Thyroid gland (tissue), 4 donors: ENCODE measurements around the gene APOOL. TPM values are rescaled to one million over a fixed set of nuclear protein-coding genes. Genes with fewer than 3 reads are reported as not detected.
A peak's percentile ranks its signal among the peaks of the same experiment; 100 is the strongest.

Experiments used
- DNase-seq, 2 donors: peaks; one replicate each; pipeline ENCODE4 v3.0.0-alpha.2; 2019
- H3K27ac ChIP-seq, 3 donors: fragments of 200-600 bp; sonication (generic); 1 replicate in 2 of 3; 2 replicates in 1 of 3; pipeline ENCODE4 v1.5.1; 2016 to 2019; ENCODE audit warnings: mild to moderate bottlenecking in 1 of 3, moderate library complexity in 1 of 3
- H3K27me3 ChIP-seq: fragments of 200-600 bp; sonication (generic); one replicate; pipeline ENCODE4 v1.5.1; 2019
- H3K36me3 ChIP-seq, 2 donors: fragments of 200-600 bp; sonication (generic); one replicate each; pipeline ENCODE4 v1.5.1; 2016 to 2019
- H3K4me1 ChIP-seq, 2 donors: fragments of 200-600 bp; sonication (generic); one replicate each; pipeline ENCODE4 v1.5.1; 2017 to 2019
- H3K4me3 ChIP-seq, 3 donors: fragments of 200-600 bp; sonication (generic); replicated peaks in 1 of 3; 1 replicate in 2 of 3; 2 replicates in 1 of 3; pipeline ENCODE4 v1.5.1; 2016; ENCODE audit warnings: mild to moderate bottlenecking in 1 of 3
- H3K9me3 ChIP-seq: fragments of 200-600 bp; sonication (generic); one replicate; pipeline ENCODE4 v1.5.1; 2017
- CTCF ChIP-seq, 6 experiments: fragments of 200-600 bp in 3 of 6; fragments of 450-650 bp in 3 of 6; sonication (generic) in 3 of 6; IDR thresholded peaks; one replicate each; pipeline ENCODE4 v1.5.1; 2016 to 2019; ENCODE audit warnings: antibody characterized with exemption in 6 of 6, mild to moderate bottlenecking in 2 of 6, inconsistent platforms in 1 of 6, moderate library complexity in 1 of 6
- POLR2A ChIP-seq, 2 donors: fragments of 450-650 bp; IDR thresholded peaks; one replicate each; pipeline ENCODE4 v1.6.1; 2017; ENCODE audit warnings: antibody characterized with exemption in 2 of 2, mild to moderate bottlenecking in 2 of 2, moderate library complexity in 1 of 2
- WGBS, 2 donors: methylation state at CpG; one replicate each; pipeline ENCODE4 v1.1.5; 2017; 5-methylcytosine and 5-hydroxymethylcytosine counted together
- intact Hi-C: fragments of 100-400 bp; cut with DNase I; formaldehyde crosslinking; loops from one replicate; pipeline ENCODE4 v1.15.1; 2023
- total RNA-seq, 4 donors: library from RNA; depleted of rRNA; stranded (reverse); fragments of >200 nt; gene quantifications; one replicate each; pipeline ENCODE4 v1.2.3, GENCODE V29; 2016

APOOL gene
- total RNA-seq, 4 donors from 2014 or later, result 13.4 to 21.6 (median 16.2) TPM

- H3K27ac ChIP-seq, result no peak overlapping the region
- H3K9me3 ChIP-seq, result no peaks in the 10 kb centered on the region
- H3K4me3 ChIP-seq, result no peak overlapping the region
- no peaks in the 10 kb centered on the region for H3K27me3 ChIP-seq
- DNase-seq, result no peak
- 100% methylated on average over 1 of the region's 2 CpGs; no CpG with 5 or more reads in 1 of the 2 donors for WGBS, 2 donors
- H3K36me3 ChIP-seq, result no peaks in the 10 kb centered on the region
- no peak for TF ChIP-seq CTCF (IDR thresholded peaks at IDR 0.05)
- TF ChIP-seq POLR2A (IDR thresholded peaks at IDR 0.05), result no peak
- intact Hi-C loops, result no loop called here
- H3K4me1 ChIP-seq, result no peaks in the 10 kb centered on the region
Measured at GRCh38 chrX:85108165-85108564, 104.5 kb downstream of the APOOL start.

- TF ChIP-seq CTCF (IDR thresholded peaks at IDR 0.05) (no peak), POLR2A (IDR thresholded peaks at IDR 0.05) (no peak)
- H3K27me3 ChIP-seq, result no peaks in the 10 kb centered on the region
- H3K4me3 ChIP-seq, result no peak overlapping the region
- H3K4me1 ChIP-seq, result no peaks in the 10 kb centered on the region
- H3K36me3 ChIP-seq, result no peaks in the 10 kb centered on the region
- 69 to 73% methylated on average over 2 to 6 of the region's 8 CpGs for WGBS, 2 donors
- H3K27ac ChIP-seq, result no peak overlapping the region
- no peaks in the 10 kb centered on the region for H3K9me3 ChIP-seq
- intact Hi-C loops, result no loop called here
- no peak for DNase-seq
Measured at GRCh38 chrX:85109235-85109634, 105.6 kb downstream of the APOOL start.

- no peak overlapping the region for H3K4me3 ChIP-seq
- peaks cover 0 to 4% of the 10 kb centered on the region in 2 donors for H3K4me1 ChIP-seq
- TF ChIP-seq CTCF (IDR thresholded peaks at IDR 0.05), result peak in 4 of 6 experiments; percentile 26 to 54 (median 47)
- TF ChIP-seq POLR2A (IDR thresholded peaks at IDR 0.05), result no peak
- intact Hi-C loops, result no loop called here
- DNase-seq, result no peak
- no peaks in the 10 kb centered on the region for H3K27me3 ChIP-seq
- H3K36me3 ChIP-seq, result no peaks in the 10 kb centered on the region
- WGBS, 2 donors, result 25 to 33% methylated on average over 2 of the region's 2 CpGs
- no peak overlapping the region for H3K27ac ChIP-seq
- H3K9me3 ChIP-seq, result no peaks in the 10 kb centered on the region
Measured at GRCh38 chrX:85111347-85111746, 107.7 kb downstream of the APOOL start.

GRCh38 chrX:85112293-85112692 lies 108.6 kb downstream of the APOOL start:
- no peaks in the 10 kb centered on the region for H3K36me3 ChIP-seq
- no peaks in the 10 kb centered on the region for H3K9me3 ChIP-seq
- H3K27me3 ChIP-seq, result no peaks in the 10 kb centered on the region
- no peak overlapping the region for H3K4me3 ChIP-seq
- DNase-seq, result no peak
- intact Hi-C loops, result no loop called here
- H3K4me1 ChIP-seq, result peaks cover 0 to 4% of the 10 kb centered on the region in 2 donors
- WGBS, 2 donors, result 72 to 77% methylated on average over 9 of the region's 9 CpGs
- TF ChIP-seq POLR2A (IDR thresholded peaks at IDR 0.05) (no peak), CTCF (IDR thresholded peaks at IDR 0.05) (no peak)
- no peak overlapping the region for H3K27ac ChIP-seq

GRCh38 chrX:85113746-85114145 lies 110.1 kb downstream of the APOOL start:
- H3K27me3 ChIP-seq, result no peaks in the 10 kb centered on the region
- no peaks in the 10 kb centered on the region for H3K36me3 ChIP-seq
- no peak overlapping the region for H3K27ac ChIP-seq
- H3K9me3 ChIP-seq, result no peaks in the 10 kb centered on the region
- no peak for TF ChIP-seq CTCF (IDR thresholded peaks at IDR 0.05)
- TF ChIP-seq POLR2A (IDR thresholded peaks at IDR 0.05), result no peak
- H3K4me1 ChIP-seq, result peaks cover 0 to 4% of the 10 kb centered on the region in 2 donors
- no peak overlapping the region for H3K4me3 ChIP-seq
- no peak for DNase-seq
- 45 to 53% methylated on average over 2 of the region's 2 CpGs for WGBS, 2 donors
- intact Hi-C loops, result no loop called here
